GM19193 (cell line): ENCODE measurements around the gene MAPRE3.

Experiments used
- POLR2A ChIP-seq: IDR thresholded peaks from 4 replicates; pipeline ENCODE4 v1.6.1; 2011; ENCODE audit not compliant: insufficient read depth, insufficient read length; ENCODE audit errors: extremely low read depth

Gene MAPRE3

DNA sequence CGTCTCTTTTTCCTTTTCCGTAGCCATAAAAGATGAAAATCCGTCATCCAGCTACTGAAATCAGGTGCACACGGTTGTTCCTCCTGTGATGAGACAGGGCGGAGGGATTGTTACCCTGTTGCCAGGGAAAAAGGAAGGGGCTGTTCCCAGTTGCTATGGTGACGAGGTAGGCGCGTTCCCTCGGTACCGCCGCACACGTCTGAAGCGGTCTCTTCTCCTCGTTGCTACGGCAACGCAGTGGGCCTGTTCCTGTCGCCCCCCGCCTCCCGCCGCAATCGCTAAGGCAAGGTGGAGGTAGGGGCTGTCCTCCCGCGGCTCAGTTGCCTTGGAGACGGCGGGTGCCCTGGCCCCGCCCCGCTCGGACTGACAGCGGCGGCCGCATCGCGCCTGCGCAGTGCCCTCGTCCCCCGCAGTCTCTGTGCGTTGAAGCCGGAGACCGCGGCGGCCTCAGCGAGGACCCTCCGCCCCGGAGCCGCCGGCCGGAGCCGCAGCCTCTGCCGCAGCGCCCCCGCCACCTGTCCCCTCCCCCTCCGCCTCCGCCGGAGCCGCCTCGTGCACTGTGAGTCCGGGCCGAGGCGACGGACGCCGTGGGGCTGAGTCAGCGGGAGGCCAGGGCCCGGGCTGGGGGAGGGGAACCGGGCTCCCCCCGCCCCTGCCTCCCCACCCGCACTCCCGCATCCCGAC is at the start of gene MAPRE3:
Gene MAPRE3 (plus strand): TSS at position 394 of the 684 bp plus-strand sequence. CDS start 51,582 bp downstream, outside the sequence.
- TF ChIP-seq POLR2A = no peak

GRCh38 chr2:26921323-26921722 is 49.1 kb upstream of the MAPRE3 start:
- no peak for TF ChIP-seq POLR2A

DNA sequence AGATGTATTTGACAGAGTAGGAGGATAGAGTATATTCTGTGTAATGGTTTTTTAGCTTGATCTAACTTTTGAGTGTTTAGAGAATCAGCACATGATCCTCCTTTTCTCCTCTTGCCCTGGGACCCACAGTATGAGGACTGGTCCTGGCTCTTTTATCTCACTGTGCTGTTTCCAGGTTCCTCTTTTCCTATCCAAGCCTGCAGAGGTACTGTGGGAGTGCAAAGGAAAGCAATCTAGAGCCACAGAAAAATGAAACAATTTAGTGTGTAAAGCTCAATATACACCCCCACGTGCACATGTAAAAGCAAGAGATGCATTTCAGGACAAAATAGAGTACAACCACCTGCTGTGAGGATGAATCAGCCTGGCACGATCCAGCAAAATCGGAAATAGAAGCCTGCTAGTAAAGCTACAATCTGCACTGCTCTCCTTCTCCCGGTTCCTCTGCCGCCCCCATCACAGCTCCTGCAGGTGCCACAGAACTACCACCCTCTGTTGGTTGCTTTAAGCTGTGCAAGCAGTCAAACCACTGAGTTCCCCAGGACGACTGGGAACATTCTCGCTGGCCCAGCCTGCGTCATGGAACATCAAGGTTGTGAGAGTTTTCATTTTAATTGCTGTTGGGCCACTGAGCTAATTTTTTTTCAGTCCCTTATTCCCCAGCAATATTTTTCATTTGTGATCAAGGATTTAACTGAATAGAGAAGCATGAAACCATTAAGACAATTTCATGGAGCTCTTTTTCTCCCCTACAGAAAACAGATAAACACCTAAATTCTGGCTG is 47.8 kb upstream of the MAPRE3 start:
- no peak for TF ChIP-seq POLR2A

GRCh38 chr2:26924731-26925099 is 45.7 kb upstream of the MAPRE3 start:
- TF ChIP-seq POLR2A = no peak

DNA sequence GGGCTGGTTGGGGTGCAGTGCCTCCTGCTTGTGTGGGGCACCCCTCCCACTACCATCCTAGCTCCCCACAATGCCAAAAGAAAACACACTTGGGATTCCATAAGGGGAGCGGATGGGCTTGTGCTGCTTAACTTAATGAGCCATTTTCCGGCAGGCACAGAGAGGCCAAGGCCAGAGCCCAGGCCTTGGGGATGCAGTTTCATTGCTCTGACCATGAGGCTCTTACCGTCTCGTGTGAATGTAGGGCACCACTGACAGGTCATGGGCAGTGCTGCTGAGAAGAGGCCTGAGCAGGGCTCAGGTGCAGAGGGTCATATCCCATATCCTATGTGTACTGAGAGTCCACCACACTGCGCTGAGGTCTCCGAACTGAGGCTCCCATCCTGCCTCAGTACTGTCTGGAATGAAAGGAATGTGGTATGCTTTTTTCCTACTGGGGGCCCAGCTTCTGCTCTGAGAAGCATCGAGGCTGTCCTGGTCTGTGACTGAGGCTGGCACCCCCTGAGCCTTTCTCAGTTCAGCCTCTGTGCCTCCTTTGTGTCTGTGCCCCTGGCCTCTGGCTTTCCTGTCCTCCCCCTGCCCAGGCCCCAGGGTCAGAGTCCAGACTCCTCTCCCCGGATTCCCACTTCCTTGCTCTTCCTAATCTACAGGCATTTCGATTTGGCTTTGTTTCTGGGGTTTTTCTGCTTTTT is 45.2 kb upstream of the MAPRE3 start:
- no peak for TF ChIP-seq POLR2A

DNA sequence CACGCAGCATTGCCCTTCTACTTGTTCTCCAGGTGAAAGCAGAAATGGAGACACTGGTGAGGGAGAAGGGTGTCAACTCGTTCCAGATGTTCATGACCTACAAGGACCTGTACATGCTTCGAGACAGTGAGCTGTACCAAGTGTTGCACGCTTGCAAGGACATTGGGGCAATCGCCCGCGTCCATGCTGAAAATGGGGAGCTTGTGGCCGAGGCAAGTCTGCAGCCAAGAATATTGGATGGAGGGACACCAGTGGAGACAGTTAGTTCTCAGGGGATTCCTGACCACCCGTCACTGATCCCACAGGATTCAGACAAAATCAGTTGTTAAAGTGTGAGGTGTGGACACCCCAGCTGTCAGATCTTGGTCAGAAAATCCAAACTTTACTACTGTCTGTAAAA is 43.2 kb upstream of the MAPRE3 start:
- no peak for TF ChIP-seq POLR2A

GRCh38 chr2:26932974-26933373 is 37.5 kb upstream of the MAPRE3 start:
- TF ChIP-seq POLR2A = no peak

DNA sequence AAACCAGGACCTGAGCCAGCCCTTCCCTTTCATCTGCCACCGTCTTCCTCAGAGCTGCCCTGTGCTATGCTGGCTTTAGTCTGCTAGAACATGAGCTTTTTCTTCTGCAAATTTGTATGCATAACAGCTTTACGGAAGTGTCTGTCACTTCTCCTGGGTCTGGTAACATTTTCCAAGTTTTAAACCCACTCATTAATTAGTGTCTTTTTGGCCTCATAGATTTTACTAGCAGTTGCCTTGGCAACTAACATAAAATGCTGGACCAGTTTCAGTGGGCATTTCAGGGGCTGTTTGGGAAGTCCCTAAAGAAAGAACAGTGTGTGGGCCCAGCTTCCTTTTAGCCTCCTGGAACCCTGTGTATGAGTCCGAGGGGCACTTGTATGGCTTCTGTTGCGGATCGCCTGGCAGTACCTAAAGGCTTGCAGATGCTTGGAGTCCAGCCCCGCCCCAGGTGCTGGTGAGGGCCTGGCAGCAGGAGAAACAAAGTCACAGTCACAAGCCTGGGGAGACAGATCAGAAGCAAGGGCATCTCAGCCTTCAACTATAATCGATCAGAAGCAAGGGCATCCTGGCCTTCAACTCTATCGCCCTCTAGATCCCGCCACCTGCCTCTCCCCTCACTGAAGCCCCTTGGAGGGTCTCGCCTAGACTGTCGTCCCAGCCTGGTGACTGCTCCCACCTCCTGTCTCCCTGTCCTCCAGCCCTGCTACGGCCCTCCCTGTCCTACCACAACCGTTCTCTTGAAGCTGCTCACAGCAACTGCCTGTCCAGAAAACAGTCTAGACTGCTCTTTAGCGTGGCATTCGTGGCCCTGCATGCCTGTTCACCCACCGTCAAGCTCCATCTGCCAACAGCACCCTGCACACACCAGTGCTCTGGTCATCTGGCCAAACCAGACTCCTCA is 36.8 kb upstream of the MAPRE3 start:
- TF ChIP-seq POLR2A = no peak

DNA sequence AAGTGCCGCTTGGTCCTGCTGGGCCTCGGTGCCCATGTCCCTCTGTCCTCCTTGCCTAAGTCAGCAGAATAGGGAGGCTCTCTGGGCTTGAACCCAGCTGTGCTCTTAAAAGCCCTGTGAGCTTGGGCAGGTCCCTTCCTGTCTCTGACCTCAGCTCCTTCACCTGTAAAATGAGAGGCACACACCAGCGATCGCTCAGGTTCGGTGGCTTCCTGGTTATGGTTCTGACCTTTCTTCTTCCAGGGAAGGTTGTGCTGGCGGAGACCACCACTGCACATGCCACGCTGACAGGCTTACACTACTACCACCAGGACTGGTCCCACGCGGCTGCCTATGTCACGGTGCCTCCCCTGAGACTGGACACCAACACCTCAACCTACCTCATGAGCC is 36.1 kb upstream of the MAPRE3 start:
- TF ChIP-seq POLR2A = no peak

- no peak for TF ChIP-seq POLR2A
These were observed 35.5 kb upstream of the MAPRE3 start for GRCh38 chr2:26934985-26935384.

DNA sequence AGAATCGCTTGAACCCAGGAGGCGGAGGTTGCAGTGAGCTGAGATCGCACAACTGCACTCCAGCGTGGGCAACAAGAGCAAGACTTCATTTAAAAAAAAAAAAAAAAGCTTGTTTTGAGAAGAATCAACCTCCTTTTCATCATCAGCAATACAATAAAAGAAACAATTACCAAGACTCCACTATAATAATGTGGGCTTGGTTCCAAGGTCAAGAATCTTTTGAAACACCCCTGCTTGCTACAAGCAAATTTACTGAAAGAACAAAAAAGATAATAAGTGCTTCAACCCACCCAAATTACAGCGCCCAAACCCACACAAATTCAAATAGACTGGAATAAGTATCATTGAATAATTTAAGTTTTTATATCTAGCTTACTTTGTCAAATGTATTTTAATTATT is 33.6 kb upstream of the MAPRE3 start:
- no peak for TF ChIP-seq POLR2A

DNA sequence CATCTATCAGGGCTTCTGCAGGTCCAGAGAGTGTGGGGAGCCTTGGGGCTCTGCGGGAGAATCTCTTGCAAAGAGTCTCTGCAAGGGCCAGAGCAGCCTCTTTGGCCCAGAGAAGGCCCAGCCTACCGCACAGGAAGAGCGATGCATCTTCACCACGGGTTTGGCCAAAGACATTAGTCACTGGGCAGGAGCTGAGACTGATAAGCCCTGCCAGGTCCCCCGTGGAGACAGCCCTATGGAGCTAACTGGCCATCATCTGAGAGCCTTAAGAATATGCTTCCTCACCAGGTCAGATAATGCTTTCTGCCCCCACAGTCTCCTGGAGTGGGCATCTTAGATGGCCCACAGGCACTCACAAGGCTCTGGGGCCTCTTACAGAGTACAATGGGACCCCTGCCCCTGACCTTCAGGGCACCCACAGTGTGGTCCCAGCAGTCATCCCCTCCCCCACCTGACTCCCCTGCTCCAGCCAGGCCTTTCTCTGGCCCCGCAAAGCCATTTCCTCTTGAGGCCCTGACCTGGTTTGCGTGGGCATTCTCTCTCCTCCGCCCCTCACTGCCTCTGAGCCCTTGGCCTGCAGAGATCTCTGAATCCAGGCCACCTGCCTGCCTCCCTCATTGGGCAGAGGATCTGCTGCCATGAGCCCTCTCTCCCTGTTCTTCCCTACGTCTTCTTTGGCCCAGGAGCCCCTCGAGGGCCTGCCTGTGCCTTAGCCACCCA is 31.9 kb upstream of the MAPRE3 start:
- no peak for TF ChIP-seq POLR2A

DNA sequence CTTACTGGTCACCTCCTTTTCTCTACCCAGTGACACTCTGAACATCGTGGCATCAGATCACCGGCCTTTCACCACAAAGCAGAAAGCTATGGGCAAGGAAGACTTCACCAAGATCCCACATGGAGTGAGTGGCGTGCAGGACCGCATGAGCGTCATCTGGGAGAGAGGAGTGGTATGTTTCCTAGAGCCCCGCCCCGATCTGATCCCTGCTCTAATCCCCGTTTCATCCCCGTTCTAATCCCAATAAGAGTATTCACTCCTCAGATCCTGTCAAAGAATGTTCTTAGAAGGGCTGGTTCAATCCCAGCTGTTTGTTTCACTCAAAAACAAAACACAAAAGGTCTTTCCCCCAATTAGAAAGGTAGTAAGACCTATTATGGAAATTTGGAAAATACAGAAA is 30.4 kb upstream of the MAPRE3 start:
- TF ChIP-seq POLR2A = no peak

- no peak for TF ChIP-seq POLR2A
These were observed 29.0 kb upstream of the MAPRE3 start for GRCh38 chr2:26941486-26941885.
